Stimulated activated CD4-positive, alpha-beta T cell treated with anti-CD3 and anti-CD28 coated beads, TNF-alpha, amount 100 ng/mL, for 1 hour (primary cell): ENCODE data around the gene KCNE3.

Experiments
- DNase-seq, 3 donors: peaks; one replicate each; pipeline ENCODE4 v3.0.0-alpha.2; 2020; ENCODE audit warnings: low read depth in 3 of 3, low spot score in 1 of 3

KCNE3 gene

GRCh38 chr11:74471668-74472429 is 4.5 kb upstream of the KCNE3 start:
- DNase-seq = no peak

GRCh38 chr11:74471037-74471436 is 3.7 kb upstream of the KCNE3 start:
- DNase-seq = no peak

GRCh38 chr11:74470526-74470925 is 3.2 kb upstream of the KCNE3 start:
- DNase-seq = no peak

- no peak for DNase-seq
These were observed 1.6 kb upstream of the KCNE3 start for GRCh38 chr11:74468936-74469335.

- no peak for DNase-seq
These were observed 1.2 kb upstream of the KCNE3 start for GRCh38 chr11:74468521-74468920.

- no peak for DNase-seq
These were observed 709 bp upstream of the KCNE3 start for GRCh38 chr11:74468058-74468457.

GRCh38 chr11:74465291-74465708 is 2.0 kb downstream of the KCNE3 start:
- DNase-seq = no peak

- no peak for DNase-seq
These were observed 2.6 kb downstream of the KCNE3 start for GRCh38 chr11:74464746-74465145.

GRCh38 chr11:74463216-74463615 is 4.1 kb downstream of the KCNE3 start:
- no peak for DNase-seq

GRCh38 chr11:74462631-74463030 is 4.7 kb downstream of the KCNE3 start:
- no peak for DNase-seq

- DNase-seq = no peak
These were observed 5.3 kb downstream of the KCNE3 start for GRCh38 chr11:74462009-74462408.

- DNase-seq = no peak
These were observed 6.7 kb downstream of the KCNE3 start for GRCh38 chr11:74460481-74461154.

- no peak for DNase-seq
These were observed 7.3 kb downstream of the KCNE3 start for GRCh38 chr11:74460065-74460464.

- no peak for DNase-seq
These were observed 7.8 kb downstream of the KCNE3 start for GRCh38 chr11:74459584-74459983.

GRCh38 chr11:74457356-74457755 is 10.0 kb downstream of the KCNE3 start:
- no peak for DNase-seq

- peak in 2 of 3 donors; percentile 8 to 51 for DNase-seq
These were observed 13.9 kb downstream of the KCNE3 start for GRCh38 chr11:74453373-74453975.

- no peak for DNase-seq
These were observed 15.0 kb downstream of the KCNE3 start for GRCh38 chr11:74452366-74452765.

GRCh38 chr11:74450318-74450717 is 17.0 kb downstream of the KCNE3 start:
- DNase-seq = no peak

GRCh38 chr11:74449369-74449931 is 17.9 kb downstream of the KCNE3 start:
- DNase-seq = peak in 2 of 3 donors; percentile 10 to 12

GRCh38 chr11:74447720-74448119 is 19.6 kb downstream of the KCNE3 start:
- no peak for DNase-seq

GRCh38 chr11:74446532-74446938 is 20.8 kb downstream of the KCNE3 start:
- DNase-seq = no peak
